Activated naive CD4-positive, alpha-beta T cell treated with anti-CD3 and anti-CD28 coated beads for 36 hours (primary cell): ENCODE measurements around the gene SLC39A5. TPM values are rescaled to one million over a fixed set of nuclear protein-coding genes. Genes with fewer than 3 reads are reported as not detected.

ENCODE experiments used
- CTCF ChIA-PET: fragments of 350-600 bp; sonication (Branson Sonifier 250); formaldehyde crosslinking; loops from one replicate; lab custom pipeline; 2021; ENCODE audit warnings: antibody characterized with exemption; lab: Charles Lee
- DNase-seq: peaks from one replicate; pipeline ENCODE4 v3.0.0-alpha.2; 2020
- H3K27ac Mint-ChIP-seq: one replicate; pipeline ENCODE4 v1.8.0; 2021; ENCODE audit warnings: mild to moderate bottlenecking, mixed read lengths
- H3K27me3 Mint-ChIP-seq: one replicate; pipeline ENCODE4 v1.8.0; 2021; ENCODE audit warnings: low read depth, mixed read lengths
- H3K36me3 Mint-ChIP-seq: one replicate; pipeline ENCODE4 v1.8.0; 2021; ENCODE audit warnings: low read depth, mixed read lengths
- H3K4me1 Mint-ChIP-seq: one replicate; pipeline ENCODE4 v1.8.0; 2021; ENCODE audit warnings: low read depth, mixed read lengths
- H3K4me3 Mint-ChIP-seq: one replicate; pipeline ENCODE4 v1.8.0; 2021; ENCODE audit warnings: mild to moderate bottlenecking, moderate library complexity, mixed read lengths
- H3K9me3 Mint-ChIP-seq: one replicate; pipeline ENCODE4 v1.8.0; 2021; ENCODE audit warnings: mixed read lengths
- intact Hi-C: fragments of 100-400 bp; cut with micrococcal nuclease; formaldehyde crosslinking; loops from one replicate; pipeline ENCODE4 v1.15.1; 2023
- total RNA-seq, 2 experiments: library from RNA; stranded (reverse); gene quantifications; one replicate each; pipeline ENCODE4 v1.2.3, GENCODE V29; 2021

Gene SLC39A5
- total RNA-seq, 2 experiments from 2014 or later: 0.98 to 1.8 TPM

DNA sequence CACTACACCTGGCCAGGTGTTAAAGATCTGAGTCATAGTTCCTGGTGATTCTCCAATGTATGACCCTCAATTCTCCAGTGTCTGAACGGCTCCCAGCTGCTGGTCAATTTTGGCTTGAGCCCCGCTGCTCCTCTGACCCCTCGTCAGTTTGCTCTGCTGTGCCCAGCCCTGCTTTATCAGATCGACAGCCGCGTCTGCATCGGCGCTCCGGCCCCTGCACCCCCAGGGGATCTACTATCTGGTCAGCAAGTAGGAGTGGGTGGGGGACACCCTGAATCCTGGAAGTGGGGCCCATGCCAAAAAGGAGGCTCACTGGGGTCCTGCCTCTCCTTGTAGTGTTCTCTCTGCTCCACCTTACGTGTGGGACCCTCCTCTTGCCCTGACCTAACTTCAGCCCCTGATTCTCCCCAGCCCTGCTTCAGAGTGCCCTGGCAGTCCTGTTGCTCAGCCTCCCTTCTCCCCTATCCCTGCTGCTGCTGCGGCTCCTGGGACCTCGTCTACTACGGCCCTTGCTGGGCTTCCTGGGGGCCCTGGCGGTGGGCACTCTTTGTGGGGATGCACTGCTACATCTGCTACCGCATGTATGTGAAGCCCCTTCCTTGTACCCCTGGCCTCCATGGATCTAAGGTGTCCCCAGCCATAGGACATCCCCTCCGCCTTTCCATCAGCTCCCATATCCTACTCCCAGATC lies 5.0 kb downstream of the SLC39A5 start:
- Mint-ChIP-seq H3K27me3 (no peaks in the 10 kb centered on the region), H3K27ac (no peak overlapping the region), H3K4me1 (no peaks in the 10 kb centered on the region), H3K9me3 (no peaks in the 10 kb centered on the region), H3K4me3 (no peak overlapping the region), H3K36me3 (peaks cover 5% of the 10 kb centered on the region)
- DNase-seq: no peak
- intact Hi-C loops: no loop called here
- CTCF ChIA-PET: interaction anchor here (0.6 to 1.4 kb wide), 3 partner anchors 18 to 32 kb away, joined by 3 to 6 read pairs (median 4); partner anchors contain the start of gene COQ10A

DNA sequence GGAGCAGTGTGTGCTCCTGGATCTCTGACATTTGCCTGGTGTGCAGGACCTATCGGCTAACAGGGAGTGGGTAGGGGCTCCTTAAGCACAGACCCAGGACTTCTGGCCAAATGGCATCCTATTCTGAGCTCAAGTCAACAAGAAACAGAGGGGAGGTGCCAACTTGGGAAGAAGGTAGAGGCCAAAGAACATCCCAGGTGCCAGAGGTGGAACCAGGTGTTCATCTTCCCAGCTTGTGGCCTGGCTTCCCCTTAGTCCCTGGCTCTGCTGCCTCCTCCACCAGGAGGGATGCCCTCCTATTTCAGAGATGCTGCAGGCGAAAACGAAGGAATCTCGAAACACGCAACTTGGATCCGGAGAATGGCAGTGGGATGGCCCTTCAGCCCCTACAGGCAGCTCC lies 6.2 kb downstream of the SLC39A5 start:
- CTCF ChIA-PET: no interaction called here
- Mint-ChIP-seq H3K27ac (no peak overlapping the region), H3K9me3 (no peaks in the 10 kb centered on the region)

DNA sequence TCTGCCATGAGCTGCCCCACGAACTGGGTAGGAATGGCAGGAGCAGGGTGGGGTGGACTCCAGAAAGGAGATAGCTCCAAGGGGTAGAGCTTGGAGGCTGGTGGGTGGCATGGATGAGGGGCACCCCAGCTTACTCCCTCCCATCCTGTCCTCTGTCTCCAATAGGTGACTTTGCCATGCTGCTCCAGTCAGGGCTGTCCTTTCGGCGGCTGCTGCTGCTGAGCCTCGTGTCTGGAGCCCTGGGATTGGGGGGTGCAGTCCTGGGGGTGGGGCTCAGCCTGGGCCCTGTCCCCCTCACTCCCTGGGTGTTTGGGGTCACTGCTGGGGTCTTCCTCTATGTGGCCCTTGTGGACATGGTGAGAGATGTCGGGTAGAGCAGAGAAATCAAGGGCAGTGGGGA lies 7.1 kb downstream of the SLC39A5 start:
- no peaks in the 10 kb centered on the region for H3K9me3 Mint-ChIP-seq
- DNase-seq: no peak
- no peak overlapping the region for H3K4me3 Mint-ChIP-seq
- H3K36me3 Mint-ChIP-seq: peaks cover 5% of the 10 kb centered on the region
- H3K27ac Mint-ChIP-seq: no peak overlapping the region
- CTCF ChIA-PET: interaction anchor here (0.6 to 1.5 kb wide), 2 partner anchors 15 to 29 kb away, joined by 3 to 4 read pairs; partner anchors contain the start of gene RNF41
- intact Hi-C loops: no loop called here
- no peaks in the 10 kb centered on the region for H3K27me3 Mint-ChIP-seq
- H3K4me1 Mint-ChIP-seq: no peaks in the 10 kb centered on the region

More for the DNA sequence above, 6.2 kb downstream of the SLC39A5 start:
- DNase-seq: no peak
- H3K36me3 Mint-ChIP-seq: peaks cover 3% of the 10 kb centered on the region
- H3K4me3 Mint-ChIP-seq: no peak overlapping the region
- intact Hi-C loops: no loop called here
- no peaks in the 10 kb centered on the region for H3K27me3 Mint-ChIP-seq
- H3K4me1 Mint-ChIP-seq: no peaks in the 10 kb centered on the region

DNA sequence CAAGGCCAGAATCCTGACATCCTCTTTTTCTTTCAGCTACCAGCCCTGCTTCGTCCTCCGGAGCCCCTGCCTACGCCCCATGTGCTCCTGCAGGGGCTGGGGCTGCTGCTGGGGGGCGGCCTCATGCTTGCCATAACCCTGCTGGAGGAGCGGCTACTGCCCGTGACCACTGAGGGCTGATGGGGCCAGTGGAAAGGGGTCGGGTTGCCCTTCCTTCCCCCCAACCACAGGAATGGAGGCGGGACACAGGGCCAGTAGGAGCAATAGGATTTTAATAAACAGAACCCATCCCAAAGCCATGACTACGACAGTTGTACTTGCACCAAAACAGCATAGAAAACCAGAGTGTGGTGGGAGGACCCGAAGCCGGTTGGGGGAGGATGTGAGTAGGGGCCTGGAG lies 7.7 kb downstream of the SLC39A5 start:
- Mint-ChIP-seq H3K27ac (no peak overlapping the region), H3K27me3 (no peaks in the 10 kb centered on the region), H3K4me1 (no peaks in the 10 kb centered on the region), H3K9me3 (no peaks in the 10 kb centered on the region), H3K4me3 (no peak overlapping the region), H3K36me3 (peaks cover 7% of the 10 kb centered on the region)
- no peak for DNase-seq
- intact Hi-C loops: no loop called here
- CTCF ChIA-PET: interaction anchor here (0.6 to 1.5 kb wide), 2 partner anchors 16 to 29 kb away, joined by 3 to 4 read pairs; partner anchors contain the start of gene RNF41

DNA sequence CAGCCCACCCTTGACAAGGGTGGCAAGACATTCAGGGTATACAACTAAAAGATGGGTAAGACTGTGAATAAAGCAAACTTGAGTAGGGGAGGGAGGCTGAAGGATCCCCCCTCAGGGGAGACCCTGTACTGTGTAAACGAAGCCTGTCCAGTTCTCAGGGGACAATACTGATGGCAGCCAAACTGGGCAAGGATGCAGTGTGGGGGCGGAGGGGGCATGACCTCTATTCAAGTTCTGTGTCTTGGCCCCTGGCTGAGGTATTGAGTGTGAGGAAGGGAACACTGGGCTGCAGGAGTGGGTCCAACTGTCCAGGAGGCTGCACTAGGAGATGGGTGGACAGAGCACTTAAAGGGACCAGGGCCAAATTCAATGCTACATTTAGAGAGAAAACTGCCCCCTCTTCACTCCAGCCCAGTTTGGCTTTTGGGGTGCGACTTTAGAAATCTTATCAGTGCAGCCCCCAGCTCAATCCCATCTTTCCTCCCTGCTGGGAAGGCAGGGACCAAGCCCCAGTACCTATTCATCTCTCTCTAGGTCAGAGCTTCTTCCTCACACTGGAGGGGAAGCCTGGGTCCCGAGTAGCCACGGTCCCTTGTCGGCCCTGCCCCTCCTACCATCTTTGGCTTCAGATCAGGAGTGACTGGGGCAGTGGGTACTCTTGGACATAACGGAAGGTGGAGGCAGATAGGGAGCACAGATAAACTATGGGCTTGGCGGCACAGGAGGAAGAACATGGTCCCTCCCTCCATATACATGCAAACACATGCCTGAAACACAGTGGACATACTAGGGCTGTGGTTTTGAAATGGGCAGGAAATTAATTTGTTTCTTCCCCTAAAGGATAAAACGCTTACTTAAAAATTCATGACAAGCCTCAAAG lies 11.8 kb downstream of the SLC39A5 start:
- CTCF ChIA-PET: no interaction called here
- Mint-ChIP-seq H3K36me3 (peaks cover 13% of the 10 kb centered on the region), H3K27ac (no peak overlapping the region), H3K9me3 (no peaks in the 10 kb centered on the region), H3K4me3 (no peak overlapping the region), H3K4me1 (no peaks in the 10 kb centered on the region), H3K27me3 (no peaks in the 10 kb centered on the region)
- intact Hi-C loops: no loop called here
- no peak for DNase-seq

DNA sequence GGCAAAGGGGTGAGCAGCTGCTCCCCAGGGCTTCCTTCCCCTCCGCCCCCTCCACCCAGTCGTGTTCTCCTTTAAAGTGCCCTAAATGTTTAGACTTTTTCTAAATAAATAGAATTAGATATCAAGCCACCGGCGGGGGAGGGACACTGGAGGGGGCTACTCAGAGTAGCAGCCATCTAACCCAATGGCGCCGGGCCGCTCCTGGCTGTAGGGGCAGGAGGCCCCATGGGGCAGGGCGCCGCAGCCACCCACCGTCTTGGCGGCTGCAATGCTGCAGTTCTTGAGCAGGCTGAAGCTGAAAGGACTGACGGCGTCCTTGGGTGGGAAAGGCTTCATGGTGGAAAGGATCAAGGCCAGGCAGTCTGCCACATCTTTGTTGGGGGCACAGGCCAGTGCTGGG lies 13.1 kb downstream of the SLC39A5 start:
- H3K27ac Mint-ChIP-seq: no peak overlapping the region
- CTCF ChIA-PET: no interaction called here
- H3K27me3 Mint-ChIP-seq: no peaks in the 10 kb centered on the region

DNA sequence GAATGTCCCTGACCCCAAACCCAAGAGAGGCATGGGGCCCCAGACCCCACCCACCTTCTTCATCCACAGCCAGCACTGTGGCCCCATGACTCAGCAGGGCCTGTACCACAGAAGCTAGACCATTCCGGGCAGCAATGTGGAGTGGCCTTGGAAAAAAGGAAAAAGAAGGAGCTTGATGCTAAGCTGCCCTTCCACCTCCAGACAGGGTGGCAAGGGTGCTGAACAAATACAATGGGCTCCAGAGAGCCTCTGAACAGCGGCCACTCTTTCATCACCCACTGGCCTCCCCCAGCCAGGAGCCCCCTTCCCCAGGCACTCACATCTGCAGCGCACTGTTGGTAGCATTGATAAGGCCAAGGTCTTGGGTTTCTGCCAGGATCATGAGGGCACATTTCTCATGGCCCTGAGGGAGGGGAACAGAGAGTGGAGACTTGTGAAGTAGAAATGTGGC lies 13.9 kb downstream of the SLC39A5 start:
- Mint-ChIP-seq H3K36me3 (peaks cover 17% of the 10 kb centered on the region), H3K27me3 (no peaks in the 10 kb centered on the region), H3K4me1 (no peaks in the 10 kb centered on the region), H3K4me3 (no peak overlapping the region), H3K9me3 (no peaks in the 10 kb centered on the region), H3K27ac (no peak overlapping the region)
- DNase-seq: no peak
- CTCF ChIA-PET: interaction anchor here (1.7 kb wide), 1 partner anchor 14 kb away, joined by 7 read pairs; the partner anchor contains the start of gene ANKRD52
- intact Hi-C loops: no loop called here

More for the DNA sequence above, 13.1 kb downstream of the SLC39A5 start:
- H3K36me3 Mint-ChIP-seq: peaks cover 17% of the 10 kb centered on the region
- DNase-seq: no peak
- H3K9me3 Mint-ChIP-seq: no peaks in the 10 kb centered on the region
- H3K4me1 Mint-ChIP-seq: no peaks in the 10 kb centered on the region
- intact Hi-C loops: no loop called here
- H3K4me3 Mint-ChIP-seq: no peak overlapping the region

DNA sequence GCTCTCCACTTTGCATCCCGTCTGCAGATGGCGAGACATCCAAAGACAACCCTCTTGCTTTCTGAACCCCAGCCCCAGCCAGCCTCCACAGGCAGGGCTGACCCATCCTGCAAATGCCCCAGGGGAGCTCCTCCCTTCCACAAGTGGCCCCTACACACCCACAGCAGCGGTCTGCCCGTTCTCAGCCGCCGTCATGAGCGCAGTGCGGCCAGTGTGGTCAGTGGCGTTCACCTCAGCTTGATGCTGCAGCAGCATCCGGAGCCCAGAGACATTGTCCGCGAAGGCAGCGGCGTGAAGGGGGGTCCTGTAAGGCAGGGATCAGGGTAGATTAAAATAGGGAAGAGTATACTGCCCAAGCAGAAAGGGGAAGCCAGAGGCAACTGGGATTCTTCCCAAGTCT lies 14.6 kb downstream of the SLC39A5 start:
- H3K27me3 Mint-ChIP-seq: no peaks in the 10 kb centered on the region
- no peaks in the 10 kb centered on the region for H3K4me1 Mint-ChIP-seq
- H3K4me3 Mint-ChIP-seq: no peak overlapping the region
- H3K9me3 Mint-ChIP-seq: no peaks in the 10 kb centered on the region
- CTCF ChIA-PET: interaction anchor here (1.7 kb wide), 1 partner anchor 13 kb away, joined by 7 read pairs; the partner anchor contains the start of gene ANKRD52
- DNase-seq: no peak
- peaks cover 20% of the 10 kb centered on the region for H3K36me3 Mint-ChIP-seq
- intact Hi-C loops: no loop called here
- H3K27ac Mint-ChIP-seq: no peak overlapping the region

DNA sequence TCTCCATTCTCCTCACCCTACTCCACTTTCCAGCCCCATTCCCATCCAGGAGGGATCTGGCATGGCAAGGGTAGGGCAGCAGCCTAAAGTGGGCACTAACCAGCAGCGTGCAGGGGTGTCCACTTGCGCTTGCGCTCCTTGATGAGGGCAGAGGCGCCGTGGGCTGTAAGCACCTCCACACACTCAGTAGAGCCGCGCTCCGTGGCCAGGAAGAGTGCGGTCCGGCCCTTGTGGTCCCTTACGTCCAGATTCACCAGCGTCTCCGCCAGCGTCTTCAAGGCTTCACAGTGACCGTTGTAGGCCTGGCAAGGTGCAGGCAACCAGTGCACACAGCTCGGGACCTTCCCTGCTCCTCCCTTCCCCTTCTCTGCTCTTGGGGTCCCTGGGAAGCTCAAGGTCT lies 18.1 kb downstream of the SLC39A5 start:
- intact Hi-C loops: no loop called here
- Mint-ChIP-seq H3K27me3 (no peaks in the 10 kb centered on the region), H3K4me1 (no peaks in the 10 kb centered on the region), H3K4me3 (no peak overlapping the region), H3K36me3 (peaks cover 26% of the 10 kb centered on the region), H3K27ac (no peak overlapping the region), H3K9me3 (no peaks in the 10 kb centered on the region)
- CTCF ChIA-PET: interaction anchor here (1.0 kb wide), 2 partner anchors 10 to 18 kb away, joined by 3 to 4 read pairs; partner anchors contain the start of gene ANKRD52
- DNase-seq: no peak

DNA sequence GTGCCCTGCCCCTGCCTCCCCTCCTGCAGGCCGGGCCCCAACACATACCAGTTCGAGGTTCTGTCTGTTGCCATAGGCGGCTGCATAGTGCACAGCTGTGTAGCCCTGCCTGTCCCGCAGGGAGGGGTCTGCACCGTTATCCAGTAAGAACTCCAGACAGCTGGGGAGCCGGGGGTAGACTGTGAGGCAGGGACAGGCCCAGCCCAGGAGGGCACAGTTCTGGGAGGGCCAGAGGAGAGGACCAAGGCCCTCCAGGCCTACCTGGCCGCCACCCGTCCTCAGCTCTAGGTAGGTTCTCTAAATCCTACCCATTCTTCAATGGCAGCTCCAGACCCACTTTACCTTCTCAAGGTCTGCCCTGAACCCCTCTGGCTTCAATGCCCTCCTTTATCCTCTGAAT lies 18.9 kb downstream of the SLC39A5 start:
- Mint-ChIP-seq H3K36me3 (peaks cover 24% of the 10 kb centered on the region), H3K27ac (no peak overlapping the region), H3K4me3 (no peak overlapping the region), H3K27me3 (no peaks in the 10 kb centered on the region), H3K9me3 (no peaks in the 10 kb centered on the region), H3K4me1 (no peaks in the 10 kb centered on the region)
- intact Hi-C loops: no loop called here
- no peak for DNase-seq
- CTCF ChIA-PET: interaction anchor here (0.6 to 1.0 kb wide), 2 partner anchors 8 to 17 kb away, joined by 3 to 4 read pairs; no protein-coding TSS in a partner anchor

DNA sequence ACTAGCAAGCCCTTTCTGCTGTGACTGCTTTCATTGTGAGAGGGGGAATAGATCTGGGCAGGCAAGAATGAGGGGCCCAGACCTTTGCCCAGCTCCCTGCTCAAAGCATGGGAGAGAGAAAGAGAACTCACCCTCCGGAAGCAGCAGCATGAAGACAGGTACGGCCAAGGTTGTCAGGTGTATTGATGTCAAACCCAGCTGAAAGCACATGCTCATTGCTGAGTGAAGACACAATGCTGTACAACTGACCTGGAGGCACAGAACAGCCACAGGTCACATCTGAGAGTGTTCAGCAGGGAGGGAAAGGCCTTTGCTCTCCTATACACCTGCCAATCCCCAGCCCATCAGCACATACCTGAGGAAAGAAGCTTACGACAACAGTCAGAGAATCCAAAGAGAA lies 22.8 kb downstream of the SLC39A5 start:
- Mint-ChIP-seq H3K27ac (no peak overlapping the region), H3K4me3 (no peak overlapping the region), H3K36me3 (peaks cover 23% of the 10 kb centered on the region), H3K9me3 (no peaks in the 10 kb centered on the region), H3K27me3 (no peaks in the 10 kb centered on the region), H3K4me1 (peaks cover 11% of the 10 kb centered on the region)
- CTCF ChIA-PET: interaction anchor here (1.4 kb wide), 1 partner anchor 16 kb away, joined by 5 read pairs; no protein-coding TSS in a partner anchor
- no peak for DNase-seq
- intact Hi-C loops: no loop called here

DNA sequence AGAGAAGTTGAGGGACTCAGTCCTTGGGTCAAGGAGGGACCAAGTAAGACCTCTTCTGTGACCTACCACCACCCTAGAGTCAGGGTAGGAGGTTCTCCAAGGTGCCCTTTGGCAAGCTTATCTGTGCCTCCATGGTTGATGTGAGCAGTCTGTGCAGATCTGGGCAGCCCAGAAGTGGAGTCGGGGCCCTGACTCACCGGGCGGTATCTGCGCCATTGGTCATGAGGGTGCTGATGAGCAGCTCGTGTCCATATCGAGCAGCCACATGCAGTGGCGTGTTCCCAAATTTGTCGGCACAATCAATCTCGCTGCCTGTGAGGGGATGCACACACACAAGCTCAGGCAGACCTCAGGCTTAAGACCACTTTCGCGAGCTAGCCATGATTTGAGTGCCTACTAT lies 23.2 kb downstream of the SLC39A5 start:
- no peaks in the 10 kb centered on the region for H3K9me3 Mint-ChIP-seq
- no peak for DNase-seq
- no peaks in the 10 kb centered on the region for H3K27me3 Mint-ChIP-seq
- H3K4me3 Mint-ChIP-seq: no peak overlapping the region
- no peak overlapping the region for H3K27ac Mint-ChIP-seq
- CTCF ChIA-PET: interaction anchor here (1.4 kb wide), 1 partner anchor 16 kb away, joined by 5 read pairs; no protein-coding TSS in a partner anchor
- H3K4me1 Mint-ChIP-seq: peaks cover 11% of the 10 kb centered on the region
- intact Hi-C loops: no loop called here
- peaks cover 23% of the 10 kb centered on the region for H3K36me3 Mint-ChIP-seq
